MM.1S (cell line): ENCODE measurements around the gene CALU.

ENCODE experiments used
- DNase-seq: peaks from one replicate; pipeline ENCODE4 v3.0.0-alpha.2; 2015
- H2AFZ ChIP-seq: fragments of 300-600 bp; sonication (generic); 2 replicates; pipeline ENCODE4 v1.6.0; 2016; ENCODE audit warnings: antibody characterized with exemption, low read length
- H3F3A ChIP-seq: fragments of 300-600 bp; sonication (generic); 2 replicates; pipeline ENCODE4 v1.6.1; 2016; ENCODE audit warnings: mild to moderate bottlenecking, antibody characterized with exemption, low read length, moderate library complexity, mixed read lengths; ENCODE audit not compliant: insufficient read depth
- H3K27ac ChIP-seq: fragments of 300-600 bp; sonication (generic); 2 replicates; pipeline ENCODE4 v1.5.1; 2016; ENCODE audit warnings: mild to moderate bottlenecking, low read length
- H3K27me3 ChIP-seq: fragments of 300-600 bp; sonication (generic); replicated peaks from 2 replicates; pipeline ENCODE4 v1.6.0; 2016; ENCODE audit warnings: low read length; ENCODE audit not compliant: insufficient read depth
- H3K36me3 ChIP-seq: fragments of 300-600 bp; sonication (generic); replicated peaks from 2 replicates; pipeline ENCODE4 v1.6.1; 2016; ENCODE audit warnings: mild to moderate bottlenecking, low read length, mixed read lengths; ENCODE audit not compliant: insufficient read depth
- H3K4me1 ChIP-seq: fragments of 300-600 bp; sonication (generic); 2 replicates; pipeline ENCODE4 v1.6.1; 2016; ENCODE audit warnings: low read length, mixed read lengths
- H3K4me2 ChIP-seq: fragments of 300-600 bp; sonication (generic); 2 replicates; pipeline ENCODE4 v1.6.0; 2016; ENCODE audit warnings: low read depth, low read length
- H3K4me3 ChIP-seq: fragments of 300-600 bp; sonication (generic); 2 replicates; pipeline ENCODE4 v1.5.1; 2016; ENCODE audit warnings: low read length, mixed read lengths
- H3K79me2 ChIP-seq: fragments of 300-600 bp; sonication (generic); 2 replicates; pipeline ENCODE4 v1.6.1; 2016; ENCODE audit warnings: mixed run types, low read length, mixed read lengths
- H3K9ac ChIP-seq: fragments of 300-600 bp; sonication (generic); 2 replicates; pipeline ENCODE4 v1.6.1; 2016; ENCODE audit warnings: low read length, mixed read lengths
- H3K9me2 ChIP-seq: fragments of 300-600 bp; sonication (generic); replicated peaks from 2 replicates; pipeline ENCODE4 v1.6.1; 2016; ENCODE audit warnings: mild to moderate bottlenecking, low read length, mixed read lengths; ENCODE audit not compliant: insufficient read depth
- H3K9me3 ChIP-seq: fragments of 300-600 bp; sonication (generic); replicated peaks from 2 replicates; pipeline ENCODE4 v1.6.1; 2016; ENCODE audit warnings: mild to moderate bottlenecking, low read length, mixed read lengths; ENCODE audit not compliant: insufficient read depth
- H4K20me1 ChIP-seq: fragments of 300-600 bp; sonication (generic); 2 replicates; pipeline ENCODE4 v1.6.1; 2016; ENCODE audit warnings: mild to moderate bottlenecking, low read length, moderate library complexity, mixed read lengths; ENCODE audit not compliant: insufficient read depth
- CTCF ChIP-seq: fragments of 300-600 bp; sonication (generic); IDR thresholded peaks from 2 replicates; pipeline ENCODE4 v1.5.1; 2016; ENCODE audit warnings: antibody characterized with exemption, low read length, mixed read lengths
- EZH2 ChIP-seq: fragments of 300-600 bp; sonication (generic); optimal IDR thresholded peaks from 2 replicates; pipeline ENCODE3; 2017; ENCODE audit warnings: low read depth, mild to moderate bottlenecking, antibody characterized with exemption, low read length, mixed read lengths
- EZH2phosphoT487 ChIP-seq: fragments of 300-600 bp; sonication (generic); IDR thresholded peaks from 2 replicates; pipeline ENCODE4 v1.6.1; 2018; ENCODE audit warnings: antibody characterized with exemption, low read length

The CALU gene

DNA sequence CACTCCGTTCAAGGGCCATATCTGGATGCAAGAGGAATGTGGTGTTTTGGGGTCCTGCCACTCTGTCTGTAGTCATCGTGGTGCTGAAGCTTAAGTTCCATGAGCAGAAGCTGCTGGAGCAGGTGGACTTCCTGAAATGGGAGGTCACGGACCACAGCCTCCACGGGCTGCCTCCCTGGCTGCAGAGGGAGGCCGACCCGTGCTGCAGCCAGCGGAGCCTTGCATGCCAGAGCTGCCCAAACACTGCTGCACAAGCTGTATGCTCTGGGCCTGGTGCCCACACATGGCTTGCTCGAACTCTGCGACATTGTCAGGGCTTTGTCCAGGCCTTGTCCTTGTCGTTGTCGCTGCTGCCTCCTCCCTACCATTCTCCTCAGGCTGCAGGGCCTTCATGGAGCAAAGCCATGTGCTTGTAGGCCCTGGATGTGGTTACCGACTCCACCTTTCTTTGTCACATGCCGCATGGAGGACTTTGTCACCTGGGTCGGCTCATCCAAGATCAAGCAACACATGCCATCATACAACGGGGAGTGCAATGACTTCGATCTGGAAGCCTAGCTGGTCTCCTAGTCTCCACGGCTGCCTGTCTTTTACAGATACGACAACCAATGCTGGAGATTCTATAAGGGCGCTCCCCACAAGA lies 45.7 kb upstream of the CALU start:
- Histone ChIP-seq H3K36me3 (no peaks in the 10 kb centered on the region), H3K9me2 (no peaks in the 10 kb centered on the region), H4K20me1 (no peaks in the 10 kb centered on the region), H3F3A (no peaks in the 10 kb centered on the region), H3K4me1 (no peaks in the 10 kb centered on the region), H2AFZ (no peak overlapping the region), H3K4me2 (no peak overlapping the region), H3K4me3 (no peak overlapping the region), H3K79me2 (no peaks in the 10 kb centered on the region), H3K27me3 (no peaks in the 10 kb centered on the region), H3K27ac (no peak overlapping the region), H3K9me3 (no peaks in the 10 kb centered on the region), H3K9ac (no peak overlapping the region)
- TF ChIP-seq EZH2 (no peak), CTCF (no peak), EZH2phosphoT487 (no peak)
- no peak for DNase-seq

GRCh38 chr7:128694738-128695137 lies 44.4 kb upstream of the CALU start:
- Histone ChIP-seq H3K9ac (no peak overlapping the region), H3K36me3 (no peaks in the 10 kb centered on the region), H2AFZ (no peak overlapping the region), H4K20me1 (no peaks in the 10 kb centered on the region), H3K9me2 (no peaks in the 10 kb centered on the region), H3K27me3 (no peaks in the 10 kb centered on the region), H3F3A (no peaks in the 10 kb centered on the region), H3K4me1 (no peaks in the 10 kb centered on the region), H3K4me2 (no peak overlapping the region), H3K27ac (no peak overlapping the region), H3K4me3 (no peak overlapping the region), H3K79me2 (no peaks in the 10 kb centered on the region), H3K9me3 (no peaks in the 10 kb centered on the region)
- TF ChIP-seq EZH2phosphoT487, result no peak
- TF ChIP-seq CTCF, result no peak
- TF ChIP-seq EZH2, result no peak
- DNase-seq, result no peak

GRCh38 chr7:128697302-128697905 lies 41.8 kb upstream of the CALU start:
- H3K4me2 ChIP-seq, result no peak overlapping the region

More at GRCh38 chr7:128697302-128697905, 41.8 kb upstream of the CALU start:
- no peaks in the 10 kb centered on the region for H4K20me1 ChIP-seq
- no peak overlapping the region for H3K9ac ChIP-seq
- no peaks in the 10 kb centered on the region for H3K27me3 ChIP-seq
- no peaks in the 10 kb centered on the region for H3K9me2 ChIP-seq
- no peak overlapping the region for H2AFZ ChIP-seq
- no peaks in the 10 kb centered on the region for H3K36me3 ChIP-seq
- no peaks in the 10 kb centered on the region for H3K4me1 ChIP-seq
- DNase-seq, result no peak
- H3K27ac ChIP-seq, result no peak overlapping the region
- H3K4me3 ChIP-seq, result no peak overlapping the region
- H3K9me3 ChIP-seq, result no peaks in the 10 kb centered on the region
- TF ChIP-seq EZH2 (no peak), CTCF (no peak), EZH2phosphoT487 (no peak)
- no peaks in the 10 kb centered on the region for H3K79me2 ChIP-seq
- H3F3A ChIP-seq, result no peaks in the 10 kb centered on the region
